Measurements from ENCODE around the gene AFAP1. TPM values are rescaled to one million over a fixed set of nuclear protein-coding genes. Genes with fewer than 3 reads are reported as not detected.

Gene AFAP1
- total RNA-seq, 1 experiment from 2014 or later, result 27.6 TPM

DNA sequence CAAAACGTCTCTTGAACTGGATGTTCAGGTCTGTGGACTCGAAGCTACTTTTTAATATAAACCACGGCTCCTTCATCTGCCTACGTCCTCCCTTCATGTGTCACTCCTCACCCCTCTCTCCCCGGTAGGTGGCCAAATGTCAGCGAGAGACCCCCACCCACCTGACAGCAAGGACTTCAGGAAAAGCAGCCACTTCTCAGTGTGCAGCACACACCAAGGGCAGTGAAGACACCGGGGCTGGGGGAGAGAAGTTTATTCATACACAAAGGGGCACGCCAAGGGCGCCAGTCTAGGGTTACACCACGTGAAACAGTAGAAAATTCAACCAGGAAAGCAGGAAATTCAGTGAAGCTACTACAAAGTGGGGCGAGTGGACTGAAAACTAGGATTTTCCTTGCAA is 181.2 kb downstream of the AFAP1 start:
- TF ChIP-seq, protein P1, sequence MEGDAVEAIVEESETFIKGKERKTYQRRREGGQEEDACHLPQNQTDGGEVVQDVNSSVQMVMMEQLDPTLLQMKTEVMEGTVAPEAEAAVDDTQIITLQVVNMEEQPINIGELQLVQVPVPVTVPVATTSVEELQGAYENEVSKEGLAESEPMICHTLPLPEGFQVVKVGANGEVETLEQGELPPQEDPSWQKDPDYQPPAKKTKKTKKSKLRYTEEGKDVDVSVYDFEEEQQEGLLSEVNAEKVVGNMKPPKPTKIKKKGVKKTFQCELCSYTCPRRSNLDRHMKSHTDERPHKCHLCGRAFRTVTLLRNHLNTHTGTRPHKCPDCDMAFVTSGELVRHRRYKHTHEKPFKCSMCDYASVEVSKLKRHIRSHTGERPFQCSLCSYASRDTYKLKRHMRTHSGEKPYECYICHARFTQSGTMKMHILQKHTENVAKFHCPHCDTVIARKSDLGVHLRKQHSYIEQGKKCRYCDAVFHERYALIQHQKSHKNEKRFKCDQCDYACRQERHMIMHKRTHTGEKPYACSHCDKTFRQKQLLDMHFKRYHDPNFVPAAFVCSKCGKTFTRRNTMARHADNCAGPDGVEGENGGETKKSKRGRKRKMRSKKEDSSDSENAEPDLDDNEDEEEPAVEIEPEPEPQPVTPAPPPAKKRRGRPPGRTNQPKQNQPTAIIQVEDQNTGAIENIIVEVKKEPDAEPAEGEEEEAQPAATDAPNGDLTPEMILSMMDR (IDR thresholded peaks at IDR 0.05; ENCODE audit: insufficient read depth in 1 of 2, low read depth in 1 of 2, low read length in 1 of 2, severe bottlenecking in 1 of 2, unreplicated experiment in 1 of 2), result no peak
- ChIA-PET CTCF (no interaction called here), POLR2A (no interaction called here)
- H3K4me3 Mint-ChIP-seq (ENCODE audit: unreplicated experiment), result no peak overlapping the region
- H3K27ac Mint-ChIP-seq (ENCODE audit: unreplicated experiment), result no peak overlapping the region
- Histone ChIP-seq H3K4me1 (peaks cover 17% of the 10 kb centered on the region), H3K9me3 (no peaks in the 10 kb centered on the region), H3K36me3 (ENCODE audit: control insufficient read depth, insufficient read depth, low read length) (no peaks in the 10 kb centered on the region; the same call in 1 of the 2 replicates), H3K4me3 (ENCODE audit: low read depth, low read length) (no peak overlapping the region), H3K27me3 (replicated peaks; ENCODE audit: control insufficient read depth, insufficient read depth, low read length) (no peaks in the 10 kb centered on the region)
- H3K4me1 Mint-ChIP-seq (ENCODE audit: low read depth, unreplicated experiment), result no peaks in the 10 kb centered on the region
- H3K36me3 Mint-ChIP-seq (ENCODE audit: insufficient read depth, unreplicated experiment), result peaks cover 41% of the 10 kb centered on the region
- intact Hi-C loops (cut with micrococcal nuclease; ENCODE audit: unreplicated experiment), result no loop called here
- H3K27me3 Mint-ChIP-seq (ENCODE audit: insufficient read depth, unreplicated experiment), result no peaks in the 10 kb centered on the region
- no TSS peak for BruUV-seq (replicated peaks)
- no peak for DNase-seq
- no peaks in the 10 kb centered on the region for H3K9me3 Mint-ChIP-seq (ENCODE audit: unreplicated experiment)

DNA sequence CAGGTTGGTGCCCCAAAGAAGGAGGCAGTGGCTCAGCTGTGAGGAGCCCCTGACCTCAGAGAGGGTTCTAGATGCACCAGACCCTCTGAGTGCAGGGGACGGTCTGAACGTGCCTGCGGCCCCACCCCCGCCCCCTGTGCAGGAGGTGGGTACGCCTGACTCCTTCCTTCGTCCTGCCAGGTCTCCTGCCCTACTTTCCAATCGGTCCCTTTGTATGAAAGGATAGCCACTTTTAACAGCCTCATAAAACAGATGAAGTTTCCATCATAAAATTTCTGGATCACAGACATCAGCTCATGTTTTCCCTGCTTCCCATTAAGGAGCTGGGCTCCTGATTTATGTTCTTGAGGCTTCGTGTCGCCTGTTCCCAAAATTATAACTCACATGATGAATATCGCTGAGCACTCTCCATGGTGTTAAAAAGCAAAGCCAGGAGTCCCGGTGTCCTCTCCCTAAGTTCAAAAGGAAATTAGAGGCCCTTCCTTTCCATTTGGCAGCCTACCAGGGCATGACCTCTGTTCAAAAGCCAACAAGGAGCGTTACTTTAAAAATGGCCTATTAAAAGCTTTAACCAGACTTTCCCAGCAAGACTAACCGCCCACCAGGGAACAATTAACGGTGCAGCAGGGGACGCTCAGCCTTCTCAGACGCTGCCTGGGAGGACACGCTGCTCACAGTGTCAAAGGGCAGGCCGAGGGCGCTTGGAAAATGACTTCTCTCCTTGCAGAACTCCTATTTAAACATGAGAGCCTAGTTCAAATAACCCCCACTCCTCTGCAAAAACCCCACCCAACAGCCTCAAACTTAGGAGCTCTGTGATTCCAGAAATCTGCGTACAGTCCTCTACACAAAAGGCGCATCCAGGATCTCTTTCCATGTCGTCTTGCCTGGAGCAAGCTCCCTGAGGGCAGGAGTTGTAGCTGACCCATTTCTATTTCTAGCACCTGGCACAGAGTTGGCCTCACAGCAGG is 181.9 kb downstream of the AFAP1 start:
- Mint-ChIP-seq H3K4me3 (ENCODE audit: unreplicated experiment) (no peak overlapping the region), H3K36me3 (ENCODE audit: insufficient read depth, unreplicated experiment) (peaks cover 42% of the 10 kb centered on the region), H3K9me3 (ENCODE audit: unreplicated experiment) (no peaks in the 10 kb centered on the region), H3K27me3 (ENCODE audit: insufficient read depth, unreplicated experiment) (no peaks in the 10 kb centered on the region), H3K27ac (ENCODE audit: unreplicated experiment) (no peak overlapping the region), H3K4me1 (ENCODE audit: low read depth, unreplicated experiment) (no peaks in the 10 kb centered on the region)
- peaks cover 12% of the 10 kb centered on the region for H3K4me1 ChIP-seq
- POLR2A ChIA-PET, result interaction anchor here (0.6 kb wide), 1 partner anchor 190 kb away, joined by 9 read pairs; no protein-coding TSS in a partner anchor
- H3K36me3 ChIP-seq (ENCODE audit: control insufficient read depth, insufficient read depth, low read length), result no peaks in the 10 kb centered on the region; the same call in 1 of the 2 replicates
- H3K27me3 ChIP-seq (replicated peaks; ENCODE audit: control insufficient read depth, insufficient read depth, low read length), result no peaks in the 10 kb centered on the region
- CTCF ChIA-PET, result no interaction called here
- intact Hi-C loops (cut with micrococcal nuclease; ENCODE audit: unreplicated experiment), result no loop called here
- BruUV-seq (replicated peaks), result no TSS peak
- TF ChIP-seq, protein P1 (IDR thresholded peaks at IDR 0.05; ENCODE audit: insufficient read depth in 1 of 2, low read depth in 1 of 2, low read length in 1 of 2, severe bottlenecking in 1 of 2, unreplicated experiment in 1 of 2), result no peak
- H3K9me3 ChIP-seq, result no peaks in the 10 kb centered on the region
- DNase-seq, result no peak
- no peak overlapping the region for H3K4me3 ChIP-seq (ENCODE audit: low read depth, low read length)

DNA sequence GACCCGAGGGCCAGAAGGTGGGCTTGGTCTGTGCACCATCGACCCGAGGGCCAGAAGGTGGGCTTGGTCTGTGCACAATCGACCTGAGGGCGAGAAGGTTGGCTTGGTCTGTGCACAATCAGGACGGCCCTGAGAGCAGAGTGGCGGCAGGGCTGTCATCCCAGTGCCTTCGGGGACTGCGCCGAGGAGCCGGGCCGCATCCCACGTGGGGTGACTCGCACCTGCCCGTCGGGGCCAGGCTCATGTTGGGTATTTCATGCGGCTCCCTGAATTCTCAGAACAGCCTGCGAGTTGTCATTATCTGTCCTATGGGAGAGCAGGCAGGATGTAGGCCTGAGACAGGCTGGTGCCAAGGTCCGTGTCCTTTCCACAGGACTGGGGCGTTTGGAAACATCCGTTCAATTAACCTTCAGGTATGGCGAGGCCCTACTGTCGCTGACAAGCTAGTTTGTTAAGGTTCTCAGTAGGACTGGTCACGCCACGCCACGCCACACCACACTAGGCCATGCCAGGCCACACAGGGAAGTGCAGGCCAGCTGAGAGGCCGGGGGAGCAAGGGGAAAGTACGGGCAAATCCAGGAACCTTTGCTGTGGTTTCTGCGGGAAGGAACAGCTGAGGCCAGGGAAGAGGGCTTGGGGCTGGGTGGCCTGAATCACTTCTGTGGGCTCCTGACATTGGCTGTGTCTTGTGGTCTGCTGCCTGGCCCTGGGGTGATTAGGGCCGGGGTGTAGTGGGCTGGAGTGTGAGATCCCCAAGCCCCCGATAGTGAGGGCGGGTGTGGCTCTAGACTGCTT is 182.9 kb downstream of the AFAP1 start:
- no peaks in the 10 kb centered on the region for H3K9me3 Mint-ChIP-seq (ENCODE audit: unreplicated experiment)
- TF ChIP-seq, protein P1 (IDR thresholded peaks at IDR 0.05; ENCODE audit: insufficient read depth in 1 of 2, low read depth in 1 of 2, low read length in 1 of 2, severe bottlenecking in 1 of 2, unreplicated experiment in 1 of 2), result no peak
- Histone ChIP-seq H3K9me3 (no peaks in the 10 kb centered on the region), H3K27me3 (replicated peaks; ENCODE audit: control insufficient read depth, insufficient read depth, low read length) (no peaks in the 10 kb centered on the region), H3K36me3 (ENCODE audit: control insufficient read depth, insufficient read depth, low read length) (no peaks in the 10 kb centered on the region; the same call in 1 of the 2 replicates), H3K4me1 (peaks cover 12% of the 10 kb centered on the region), H3K4me3 (ENCODE audit: low read depth, low read length) (no peak overlapping the region)
- POLR2A ChIA-PET, result no interaction called here
- intact Hi-C loops (cut with micrococcal nuclease; ENCODE audit: unreplicated experiment), result no loop called here
- H3K4me1 Mint-ChIP-seq (ENCODE audit: low read depth, unreplicated experiment), result no peaks in the 10 kb centered on the region
- DNase-seq, result no peak
- BruUV-seq (replicated peaks), result no TSS peak
- H3K36me3 Mint-ChIP-seq (ENCODE audit: insufficient read depth, unreplicated experiment), result peaks cover 43% of the 10 kb centered on the region
- no peaks in the 10 kb centered on the region for H3K27me3 Mint-ChIP-seq (ENCODE audit: insufficient read depth, unreplicated experiment)
- H3K4me3 Mint-ChIP-seq (ENCODE audit: unreplicated experiment), result no peak overlapping the region
- H3K27ac Mint-ChIP-seq (ENCODE audit: unreplicated experiment), result no peak overlapping the region
- CTCF ChIA-PET, result no interaction called here

Measured in Caco-2 (cell line).